GM18526 (cell line): ENCODE data around the gene TAF10.
A peak's percentile ranks its signal among the peaks of the same experiment; 100 is the strongest.

Experiments used
- POLR2A ChIP-seq: IDR thresholded peaks from 3 replicates; pipeline ENCODE4 v1.6.1; 2011; ENCODE audit not compliant: insufficient read length; ENCODE audit errors: extremely low read depth

TAF10 gene

GRCh38 chr11:6620636-6621035 lies 8.6 kb upstream of the TAF10 start:
- no peak for TF ChIP-seq POLR2A

GRCh38 chr11:6619004-6619745 lies 7.2 kb upstream of the TAF10 start, which contains the start of gene TPP1:
TSS of gene TPP1 (minus strand) at chr11:6619422. CDS start at chr11:6619400, 22 bp downstream.
- peak; percentile 64 for TF ChIP-seq POLR2A

- no peak for TF ChIP-seq POLR2A
These were observed 6.3 kb upstream of the TAF10 start for GRCh38 chr11:6618117-6619003.

- no peak for TF ChIP-seq POLR2A
These were observed 5.3 kb upstream of the TAF10 start for GRCh38 chr11:6617315-6617781.

- TF ChIP-seq POLR2A: no peak
These were observed 4.7 kb upstream of the TAF10 start for GRCh38 chr11:6616596-6617250.

- no peak for TF ChIP-seq POLR2A
These were observed 4.0 kb upstream of the TAF10 start for GRCh38 chr11:6615882-6616585.

GRCh38 chr11:6615046-6615445 lies 3.0 kb upstream of the TAF10 start:
- TF ChIP-seq POLR2A: no peak

- TF ChIP-seq POLR2A: no peak
These were observed 2.4 kb upstream of the TAF10 start for GRCh38 chr11:6614446-6614845.

- TF ChIP-seq POLR2A: no peak
These were observed 1.5 kb upstream of the TAF10 start for GRCh38 chr11:6613496-6613895.

GRCh38 chr11:6611963-6612212 lies 128 bp downstream of the TAF10 start:
- no peak for TF ChIP-seq POLR2A

GRCh38 chr11:6611092-6611962 lies 689 bp downstream of the TAF10 start:
- TF ChIP-seq POLR2A: peak; percentile 12

- no peak for TF ChIP-seq POLR2A
These were observed 1.4 kb downstream of the TAF10 start for GRCh38 chr11:6610591-6610990.

GRCh38 chr11:6609502-6610015 lies 2.5 kb downstream of the TAF10 start:
- no peak for TF ChIP-seq POLR2A

GRCh38 chr11:6608726-6609501 lies 3.1 kb downstream of the TAF10 start:
- no peak for TF ChIP-seq POLR2A

- no peak for TF ChIP-seq POLR2A
These were observed 4.0 kb downstream of the TAF10 start for GRCh38 chr11:6608011-6608410.
